GM12878 (cell line): ENCODE measurements around the gene PLCXD1. TPM values are rescaled to one million over a fixed set of nuclear protein-coding genes. Genes with fewer than 3 reads are reported as not detected.

ENCODE experiments used
- ATAC-seq: fragments of 200-7000 bp; cut with Tn5 transposase; 3 replicates; pipeline ENCODE4 v1.9.1; 2020; ENCODE audit warnings: mild to moderate bottlenecking, moderate library complexity
- BruUV-seq: library from RNA; stranded (reverse); fragments of 400-500 nt; replicated peaks from 2 replicates; lab custom pipeline; 2021; lab: Mats Ljungman, UMichigan
- CTCF ChIA-PET: fragments of 300-600 bp; sonication (Branson Sonifier 250); formaldehyde crosslinking; extraction: SDS; loops from one replicate; lab custom pipeline; 2021; ENCODE audit warnings: inconsistent platforms; lab: Yijun Ruan, JAX
- POLR2A ChIA-PET: fragments of 350-600 bp; formaldehyde crosslinking; extraction: SDS; loops from one replicate; lab custom pipeline; 2021; ENCODE audit warnings: inconsistent platforms; lab: Charles Lee
- RAD21 ChIA-PET: fragments of 300-600 bp; sonication (Branson Sonifier 250); formaldehyde crosslinking; loops from one replicate; lab custom pipeline; 2023; ENCODE audit warnings: antibody characterized with exemption; ENCODE audit not compliant: unreplicated experiment; lab: Charles Lee
- SMC1A ChIA-PET: fragments of 300-600 bp; sonication (Branson Sonifier 250); formaldehyde crosslinking; loops from one replicate; lab custom pipeline; 2023; ENCODE audit not compliant: unreplicated experiment, uncharacterized antibody; lab: Charles Lee
- DNase-seq: peaks from one replicate; pipeline ENCODE4 v3.0.0-alpha.2; 2011; ENCODE audit warnings: low read depth, low spot score
- FAIRE-seq: peaks from 3 replicates; lab custom pipeline; 2011; peaks lifted over from hg19 to GRCh38; lab: Jason Lieb, UNC
- H2AFZ ChIP-seq: 2 replicates; pipeline ENCODE4 v1.6.0; 2011; ENCODE audit warnings: low read depth, low read length, control low read depth; ENCODE audit not compliant: control insufficient read depth
- H3K27ac ChIP-seq: 2 replicates; pipeline ENCODE4 v1.5.1; 2011; ENCODE audit warnings: control low read depth; ENCODE audit not compliant: control insufficient read depth, insufficient read depth
- H3K27me3 ChIP-seq, 2 experiments: replicated peaks in 1 of 2; 2 replicates each; pipeline versions ENCODE4 v1.6.0 to v1.6.1; 2011; ENCODE audit warnings: low read length in 1 of 2; ENCODE audit not compliant: control insufficient read depth in 2 of 2, insufficient read depth in 2 of 2
- H3K36me3 ChIP-seq, 2 experiments: 2 replicates each; pipeline ENCODE4 v1.5.1; 2011; ENCODE audit warnings: low read length in 1 of 2; ENCODE audit not compliant: control insufficient read depth in 2 of 2, insufficient read depth in 2 of 2
- H3K4me1 ChIP-seq: 2 replicates; pipeline ENCODE4 v1.6.1; 2011; ENCODE audit warnings: mild to moderate bottlenecking, low read length, moderate library complexity, mixed read lengths; ENCODE audit not compliant: control insufficient read depth, insufficient read depth
- H3K4me2 ChIP-seq: 2 replicates; pipeline ENCODE4 v1.6.0; 2011; ENCODE audit warnings: control low read depth; ENCODE audit not compliant: control insufficient read depth, insufficient read depth
- H3K4me3 ChIP-seq: fragments of 200-600 bp; sonication (generic); 2 replicates; pipeline ENCODE4 v1.5.1; 2016
- H3K79me2 ChIP-seq: 2 replicates; pipeline ENCODE4 v1.6.0; 2011; ENCODE audit warnings: low read length; ENCODE audit not compliant: control insufficient read depth, insufficient read depth
- H3K9ac ChIP-seq: 2 replicates; pipeline ENCODE4 v1.8.0; 2011; ENCODE audit warnings: low read length, control low read depth, mixed read lengths; ENCODE audit not compliant: control insufficient read depth, insufficient read depth
- H3K9me3 ChIP-seq: replicated peaks from 3 replicates; pipeline ENCODE4 v1.5.1; 2011; ENCODE audit warnings: mild to moderate bottlenecking, low read length; ENCODE audit not compliant: control insufficient read depth, insufficient read depth
- H4K20me1 ChIP-seq: 2 replicates; pipeline ENCODE4 v1.6.0; 2011; ENCODE audit not compliant: control insufficient read depth, insufficient read depth
- BACH1 ChIP-seq: fragments of 450-650 bp; IDR thresholded peaks from 2 replicates; pipeline ENCODE4 v1.6.1; 2017; ENCODE audit warnings: mild to moderate bottlenecking, borderline replicate concordance
- BMI1 ChIP-seq: fragments of 450-650 bp; IDR thresholded peaks from 2 replicates; pipeline ENCODE4 v1.6.1; 2016; ENCODE audit warnings: mild to moderate bottlenecking, moderate library complexity, borderline replicate concordance
- CBFB ChIP-seq: IDR thresholded peaks from 2 replicates; pipeline ENCODE4 v1.6.1; 2016; ENCODE audit warnings: antibody characterized with exemption, low read depth
- FOXK2 ChIP-seq: fragments of 450-650 bp; IDR thresholded peaks from 2 replicates; pipeline ENCODE4 v1.6.1; 2017; ENCODE audit warnings: mild to moderate bottlenecking, moderate library complexity
- IRF3 ChIP-seq: fragments of 450-650 bp; IDR thresholded peaks from 2 replicates; pipeline ENCODE4 v1.6.1; 2014; ENCODE audit warnings: mild to moderate bottlenecking
- MAX ChIP-seq: IDR thresholded peaks from 2 replicates; pipeline ENCODE4 v1.6.1; 2012; ENCODE audit warnings: low read depth, low read length, improper control_type of control experiment
- MTA2 ChIP-seq: fragments of 450-650 bp; IDR thresholded peaks from 2 replicates; pipeline ENCODE4 v1.6.1; 2016; ENCODE audit warnings: low read depth, mild to moderate bottlenecking, moderate library complexity
- NFYA ChIP-seq: IDR thresholded peaks from 2 replicates; pipeline ENCODE4 v1.6.1; 2011; ENCODE audit warnings: low read depth, mild to moderate bottlenecking, low read length, improper control_type of control experiment, borderline replicate concordance
- PAX5 ChIP-seq: IDR thresholded peaks from 2 replicates; pipeline ENCODE4 v1.6.1; 2011; ENCODE audit warnings: low read depth, low read length, borderline replicate concordance
- POLR2AphosphoS2 ChIP-seq: IDR thresholded peaks from 2 replicates; pipeline ENCODE4 v1.6.1; 2011; ENCODE audit warnings: low read depth, mild to moderate bottlenecking, low read length, improper control_type of control experiment, moderate library complexity
- SMAD1 ChIP-seq: fragments of 450-650 bp; IDR thresholded peaks from 2 replicates; pipeline ENCODE4 v1.6.1; 2018; ENCODE audit warnings: mild to moderate bottlenecking, low read depth; ENCODE audit not compliant: partially characterized antibody
- SPI1 ChIP-seq: IDR thresholded peaks from 2 replicates; pipeline ENCODE4 v1.6.1; 2011; ENCODE audit warnings: low read depth, mild to moderate bottlenecking, low read length, moderate library complexity, borderline replicate concordance; ENCODE audit not compliant: insufficient read depth
- ZBTB11 ChIP-seq: fragments of 450-650 bp; formaldehyde crosslinking; IDR thresholded peaks from 2 replicates; pipeline ENCODE4 v1.5.0; 2022; ENCODE audit warnings: mild to moderate bottlenecking, missing genetic modification characterization
- WGBS: methylation state at CpG from one replicate; pipeline ENCODE4 v1.1.6; 2016; ENCODE audit warnings: low lambda C conversion rate; ENCODE audit not compliant: insufficient replicate concordance, insufficient coverage; ENCODE audit errors: missing lambda C conversion rate; 5-methylcytosine and 5-hydroxymethylcytosine counted together
- in situ Hi-C: fragments of 300-500 bp; cut with MboI; formaldehyde crosslinking; loops from 9 replicates; pipeline ENCODE4 v1.14.3; 2018; ENCODE audit warnings: mixed read lengths
- intact Hi-C: fragments of 100-400 bp; cut with micrococcal nuclease; formaldehyde crosslinking; loops from one replicate; pipeline ENCODE4 v1.14.2; 2022; ENCODE audit not compliant: unreplicated experiment
- polyA plus RNA-seq, 11 experiments: library from polyadenylated mRNA; depleted of rRNA in 4 of 11; unstranded in 6 of 11; stranded (reverse) in 5 of 11; fragments of >200 nt; fragmentation: Nextera tagmentation in 4 of 11; fragmentation: Illumina TruSeq in 1 of 11; extraction: Ambion mirVana in 4 of 11; extraction: Trizol in 1 of 11; gene quantifications; 1 replicate in 1 of 11; 2 replicates in 10 of 11; pipeline versions ENCODE4 v1.2.1 to v1.2.3, GENCODE V29; 2011 to 2016; ENCODE audit warnings: inconsistent platforms in 2 of 11, missing spikeins in 2 of 11, low read depth in 1 of 11
- total RNA-seq, 4 experiments: library from RNA; depleted of rRNA in 3 of 4; stranded (reverse); fragments of >200 nt in 3 of 4; fragmentation: Illumina TruSeq in 1 of 4; extraction: Trizol in 1 of 4; gene quantifications; 2 replicates each; pipeline versions ENCODE4 v1.2.1 to v1.2.3, GENCODE V29; 2013 to 2021
- TF ChIP-seq, protein P1 (sequence below): fragments of 450-650 bp; IDR thresholded peaks from 2 replicates; pipeline ENCODE4 v1.6.1; 2017; ENCODE audit warnings: mild to moderate bottlenecking, moderate library complexity

The PLCXD1 gene
- total and polyA plus RNA-seq, 10 of the 15 experiments (the other 5 are each of a cell fraction or from before 2014, with no cell fraction given), result 2.4 to 49.7 (median 18.0) TPM

- WGBS, result 92% methylated on average over 12 of the region's 12 CpGs
- ChIA-PET RAD21 (no interaction called here), CTCF (no interaction called here), POLR2A (no interaction called here), SMC1A (no interaction called here)
- no TSS peak for BruUV-seq
- no peak for DNase-seq
- ATAC-seq, result no peak
- Histone ChIP-seq H2AFZ (no peak overlapping the region), H3K4me1 (no peaks in the 10 kb centered on the region), H3K4me3 (no peak overlapping the region), H3K9ac (no peak overlapping the region), H3K79me2 (no peaks in the 10 kb centered on the region), H3K27ac (no peak overlapping the region), H3K9me3 (no peaks in the 10 kb centered on the region; the same call in 2 of the 3 replicates), H3K4me2 (no peak overlapping the region), H3K36me3 (no peaks in the 10 kb centered on the region), H3K27me3 (no peaks in the 10 kb centered on the region), H4K20me1 (no peaks in the 10 kb centered on the region)
- in situ Hi-C loops (no loop called here), intact Hi-C loops (no loop called here)
- no peak for FAIRE-seq
- no peak for TF ChIP-seq PAX5
- TF ChIP-seq MTA2, result no peak
- no peak for TF ChIP-seq NFYA
- TF ChIP-seq SMAD1, result no peak
- no peak for TF ChIP-seq MAX
- no peak for TF ChIP-seq IRF3
- no peak for TF ChIP-seq ZBTB11 (CRISPR knock-in tag)
- no peak for TF ChIP-seq SPI1
- TF ChIP-seq, protein P1, sequence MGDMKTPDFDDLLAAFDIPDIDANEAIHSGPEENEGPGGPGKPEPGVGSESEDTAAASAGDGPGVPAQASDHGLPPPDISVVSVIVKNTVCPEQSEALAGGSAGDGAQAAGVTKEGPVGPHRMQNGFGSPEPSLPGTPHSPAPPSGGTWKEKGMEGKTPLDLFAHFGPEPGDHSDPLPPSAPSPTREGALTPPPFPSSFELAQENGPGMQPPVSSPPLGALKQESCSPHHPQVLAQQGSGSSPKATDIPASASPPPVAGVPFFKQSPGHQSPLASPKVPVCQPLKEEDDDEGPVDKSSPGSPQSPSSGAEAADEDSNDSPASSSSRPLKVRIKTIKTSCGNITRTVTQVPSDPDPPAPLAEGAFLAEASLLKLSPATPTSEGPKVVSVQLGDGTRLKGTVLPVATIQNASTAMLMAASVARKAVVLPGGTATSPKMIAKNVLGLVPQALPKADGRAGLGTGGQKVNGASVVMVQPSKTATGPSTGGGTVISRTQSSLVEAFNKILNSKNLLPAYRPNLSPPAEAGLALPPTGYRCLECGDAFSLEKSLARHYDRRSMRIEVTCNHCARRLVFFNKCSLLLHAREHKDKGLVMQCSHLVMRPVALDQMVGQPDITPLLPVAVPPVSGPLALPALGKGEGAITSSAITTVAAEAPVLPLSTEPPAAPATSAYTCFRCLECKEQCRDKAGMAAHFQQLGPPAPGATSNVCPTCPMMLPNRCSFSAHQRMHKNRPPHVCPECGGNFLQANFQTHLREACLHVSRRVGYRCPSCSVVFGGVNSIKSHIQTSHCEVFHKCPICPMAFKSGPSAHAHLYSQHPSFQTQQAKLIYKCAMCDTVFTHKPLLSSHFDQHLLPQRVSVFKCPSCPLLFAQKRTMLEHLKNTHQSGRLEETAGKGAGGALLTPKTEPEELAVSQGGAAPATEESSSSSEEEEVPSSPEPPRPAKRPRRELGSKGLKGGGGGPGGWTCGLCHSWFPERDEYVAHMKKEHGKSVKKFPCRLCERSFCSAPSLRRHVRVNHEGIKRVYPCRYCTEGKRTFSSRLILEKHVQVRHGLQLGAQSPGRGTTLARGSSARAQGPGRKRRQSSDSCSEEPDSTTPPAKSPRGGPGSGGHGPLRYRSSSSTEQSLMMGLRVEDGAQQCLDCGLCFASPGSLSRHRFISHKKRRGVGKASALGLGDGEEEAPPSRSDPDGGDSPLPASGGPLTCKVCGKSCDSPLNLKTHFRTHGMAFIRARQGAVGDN, result no peak
- no peak for TF ChIP-seq BACH1
- TF ChIP-seq POLR2AphosphoS2, result no peak
- TF ChIP-seq FOXK2, result no peak
- TF ChIP-seq CBFB, result no peak
- no peak for TF ChIP-seq BMI1
Measured at GRCh38 chrX:252244-252956, 28.8 kb upstream of the PLCXD1 start.
